DOHH2 (cell line): Measurements from ENCODE around the gene KRT37.

Experiments
- H3F3A ChIP-seq: fragments of 200-600 bp; sonication (generic), shearing (Covaris generic); 2 replicates; pipeline ENCODE4 v1.6.0; 2016; ENCODE audit warnings: antibody characterized with exemption, mild to moderate bottlenecking; ENCODE audit not compliant: control insufficient read depth, insufficient read depth
- H3K27ac ChIP-seq: fragments of 200-600 bp; sonication (generic); 2 replicates; pipeline ENCODE4 v1.5.1; 2014; ENCODE audit warnings: low read depth, mild to moderate bottlenecking, low read length, moderate library complexity
- H3K27me3 ChIP-seq: fragments of 200-600 bp; sonication (generic); 2 replicates; pipeline ENCODE4 v1.6.1; 2014; ENCODE audit warnings: mild to moderate bottlenecking, low read length, mixed read lengths; ENCODE audit not compliant: control insufficient read depth
- H3K36me3 ChIP-seq: fragments of 200-600 bp; sonication (generic); 2 replicates; pipeline ENCODE4 v1.6.1; 2014; ENCODE audit warnings: mild to moderate bottlenecking, low read length, moderate library complexity, mixed read lengths; ENCODE audit not compliant: control insufficient read depth
- H3K4me1 ChIP-seq: fragments of 200-600 bp; sonication (generic); 2 replicates; pipeline ENCODE4 v1.6.1; 2014; ENCODE audit warnings: mild to moderate bottlenecking, low read length, mixed read lengths; ENCODE audit not compliant: control insufficient read depth
- H3K4me2 ChIP-seq: fragments of 200-600 bp; sonication (generic); 2 replicates; pipeline ENCODE4 v1.6.0; 2014; ENCODE audit warnings: mild to moderate bottlenecking, low read length, moderate library complexity
- H3K4me3 ChIP-seq: fragments of 200-600 bp; sonication (generic); 2 replicates; pipeline ENCODE4 v1.5.1; 2014; ENCODE audit warnings: mild to moderate bottlenecking, low read length, mixed read lengths
- H3K79me2 ChIP-seq: fragments of 200-600 bp; sonication (generic); 2 replicates; pipeline ENCODE4 v1.6.1; 2014; ENCODE audit warnings: mild to moderate bottlenecking, low read length, mixed read lengths; ENCODE audit not compliant: control insufficient read depth
- H3K9me2 ChIP-seq: fragments of 200-600 bp; sonication (generic); replicated peaks from 2 replicates; pipeline ENCODE4 v1.6.1; 2014; ENCODE audit warnings: mild to moderate bottlenecking, low read length, mixed read lengths; ENCODE audit not compliant: control insufficient read depth
- H3K9me3 ChIP-seq: fragments of 200-600 bp; sonication (generic); 2 replicates; pipeline ENCODE4 v1.6.1; 2014; ENCODE audit warnings: antibody characterized with exemption, low read length, mixed read lengths; ENCODE audit not compliant: control insufficient read depth, insufficient read depth
- H4K20me1 ChIP-seq: fragments of 200-600 bp; sonication (generic); 2 replicates; pipeline ENCODE4 v1.6.0; 2014; ENCODE audit warnings: low read depth, mild to moderate bottlenecking, antibody characterized with exemption, low read length, moderate library complexity; ENCODE audit not compliant: control insufficient read depth, insufficient read depth
- CTCF ChIP-seq: fragments of 200-600 bp; sonication (generic); IDR thresholded peaks from one replicate; pipeline ENCODE4 v1.5.1; 2014; ENCODE audit warnings: antibody characterized with exemption, mild to moderate bottlenecking, low read depth, low read length; ENCODE audit not compliant: poor library complexity, severe bottlenecking
- EZH2phosphoT487 ChIP-seq: fragments of 200-600 bp; sonication (generic); IDR thresholded peaks from 2 replicates; pipeline ENCODE4 v1.6.1; 2017; ENCODE audit warnings: borderline replicate concordance, mild to moderate bottlenecking, antibody characterized with exemption, low read length, moderate library complexity, mixed read lengths

Gene KRT37

GRCh38 chr17:41424111-41424635, at the start of gene KRT37:
Gene KRT37 (minus strand): TSS chr17:41424585. CDS start chr17:41424523, 62 bp downstream.
- Histone ChIP-seq H3K4me1 (no peaks in the 10 kb centered on the region), H3K27ac (no peak within 1 kb of the TSS), H3F3A (no peaks in the 10 kb centered on the region), H4K20me1 (no peaks in the 10 kb centered on the region), H3K9me3 (no peaks in the 10 kb centered on the region), H3K4me3 (no peak within 1 kb of the TSS), H3K36me3 (no peaks in the 10 kb centered on the region), H3K79me2 (no peaks in the 10 kb centered on the region), H3K4me2 (no peak within 1 kb of the TSS), H3K9me2 (no peaks in the 10 kb centered on the region), H3K27me3 (no peaks in the 10 kb centered on the region)
- no peak for TF ChIP-seq EZH2phosphoT487
- no peak for TF ChIP-seq CTCF

GRCh38 chr17:41468346-41468745, 44.0 kb upstream of the KRT37 start:
- no peak overlapping the region for H3K4me2 ChIP-seq
- no peaks in the 10 kb centered on the region for H3K36me3 ChIP-seq
- H3K4me3 ChIP-seq = no peak overlapping the region
- no peaks in the 10 kb centered on the region for H3K4me1 ChIP-seq
- H3K9me3 ChIP-seq = no peaks in the 10 kb centered on the region
- H3K27ac ChIP-seq = no peak overlapping the region
- H4K20me1 ChIP-seq = no peaks in the 10 kb centered on the region
- no peaks in the 10 kb centered on the region for H3F3A ChIP-seq
- H3K79me2 ChIP-seq = no peaks in the 10 kb centered on the region
- TF ChIP-seq CTCF = no peak
- TF ChIP-seq EZH2phosphoT487 = no peak
- no peaks in the 10 kb centered on the region for H3K9me2 ChIP-seq
- H3K27me3 ChIP-seq = no peaks in the 10 kb centered on the region

GRCh38 chr17:41467561-41467960, 43.2 kb upstream of the KRT37 start:
- Histone ChIP-seq H3K4me2 (no peak overlapping the region), H3K4me1 (no peaks in the 10 kb centered on the region), H3K27me3 (no peaks in the 10 kb centered on the region), H3K9me2 (no peaks in the 10 kb centered on the region), H3K9me3 (no peaks in the 10 kb centered on the region), H3K4me3 (no peak overlapping the region), H3F3A (no peaks in the 10 kb centered on the region), H3K27ac (no peak overlapping the region), H4K20me1 (no peaks in the 10 kb centered on the region), H3K36me3 (no peaks in the 10 kb centered on the region), H3K79me2 (no peaks in the 10 kb centered on the region)
- TF ChIP-seq CTCF = no peak
- no peak for TF ChIP-seq EZH2phosphoT487
